Erythroblast (primary cell): ENCODE results near the gene ADAR.

Experiments
- GATA1 ChIP-seq: IDR thresholded peaks from 2 replicates; pipeline ENCODE4 v1.6.1; 2011; ENCODE audit warnings: low read depth, mild to moderate bottlenecking, control low read depth, low read length, moderate library complexity
- POLR2A ChIP-seq: IDR thresholded peaks from 2 replicates; pipeline ENCODE4 v1.6.1; 2011; ENCODE audit warnings: mild to moderate bottlenecking, low read length

DNA sequence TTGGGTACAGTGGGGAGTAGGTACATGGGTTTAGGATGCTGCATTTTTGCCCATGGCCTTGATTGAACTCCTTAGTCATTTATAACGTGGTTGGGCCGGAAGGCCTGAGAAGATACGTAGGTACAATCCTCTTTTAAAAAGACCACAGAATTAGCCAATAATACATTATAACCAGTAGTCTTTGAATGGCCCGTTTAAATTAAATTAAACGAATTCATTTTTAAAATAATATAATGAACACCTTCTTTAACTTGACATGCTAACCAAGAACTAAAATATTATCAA lies 20.1 kb upstream of the ADAR start:
- no peak for TF ChIP-seq POLR2A
- no peak for TF ChIP-seq GATA1
